ENCODE data around the gene TMEM91.
"Not testable (repeated sequence)": the region's sequence is repeated elsewhere in the genome, so short reads cannot be mapped to it uniquely, and the experiment has no call there.

Gene TMEM91

DNA sequence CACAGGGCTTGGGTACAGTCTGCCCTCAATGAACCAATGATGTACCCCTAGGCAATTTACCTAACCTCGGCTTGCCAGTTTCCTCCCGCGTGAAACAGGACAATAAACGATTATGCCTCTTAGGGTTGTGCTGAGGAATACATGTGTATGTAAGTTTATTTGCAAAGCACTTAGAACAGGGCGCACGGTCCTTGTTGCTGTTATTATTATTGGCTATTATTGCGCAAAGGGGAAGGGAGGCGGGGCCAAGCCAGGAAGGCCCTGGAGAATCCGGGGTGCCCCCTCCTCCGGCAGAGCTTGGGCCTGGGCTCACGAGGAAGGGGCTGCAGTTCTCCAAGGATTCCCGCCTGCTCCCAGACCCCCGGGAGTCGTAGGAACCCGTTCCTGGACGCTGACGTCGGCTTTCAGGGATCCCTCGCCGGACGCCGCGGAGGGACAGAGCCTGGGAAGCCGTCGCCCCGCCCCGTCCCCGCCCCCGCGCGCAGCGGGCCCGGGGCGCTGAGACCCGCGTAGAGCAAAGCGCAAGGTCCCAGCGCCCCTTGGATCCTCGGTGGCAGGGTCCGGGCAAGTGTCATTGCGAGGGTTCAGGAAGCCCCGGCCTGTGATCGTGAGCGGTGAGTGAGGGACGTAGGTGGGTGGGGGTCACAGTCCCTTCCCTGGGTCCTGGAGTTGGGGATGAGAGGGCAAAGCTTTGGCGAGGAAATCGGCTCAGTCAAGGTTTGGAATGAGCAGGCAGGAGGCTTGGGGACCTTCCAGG lies at the start of gene TMEM91:
Gene TMEM91 (plus strand): TSS at position 293 of the 757 bp plus-strand sequence. CDS start 1,777 bp downstream, outside the sequence.
- no peak for DNase-seq (ENCODE audit: low read depth)

DNA sequence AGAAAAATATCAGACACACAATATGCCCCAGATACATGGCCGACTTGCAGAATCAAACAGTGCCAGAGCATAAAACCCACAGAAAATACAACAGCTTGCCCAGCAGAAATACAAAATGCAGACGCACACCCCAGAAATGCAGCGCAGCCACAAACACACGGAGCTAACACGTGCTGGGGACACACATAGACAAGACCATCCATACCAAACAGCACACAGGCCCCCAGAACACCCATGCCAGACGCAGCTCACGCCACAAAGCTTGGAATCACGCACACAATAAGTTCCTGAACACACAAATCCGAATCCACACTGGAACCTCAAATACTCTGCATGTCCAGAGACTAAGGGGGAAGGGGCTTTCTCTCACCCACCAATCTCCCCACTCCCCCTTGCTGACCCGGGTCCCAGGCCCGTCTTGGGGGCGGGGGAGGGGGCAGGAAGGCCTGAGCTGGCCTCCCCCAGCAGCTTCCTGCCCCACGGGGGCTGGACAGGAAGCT lies 49.2 kb upstream of the TMEM91 start:
- DNase-seq (ENCODE audit: low read depth): no peak

DNA sequence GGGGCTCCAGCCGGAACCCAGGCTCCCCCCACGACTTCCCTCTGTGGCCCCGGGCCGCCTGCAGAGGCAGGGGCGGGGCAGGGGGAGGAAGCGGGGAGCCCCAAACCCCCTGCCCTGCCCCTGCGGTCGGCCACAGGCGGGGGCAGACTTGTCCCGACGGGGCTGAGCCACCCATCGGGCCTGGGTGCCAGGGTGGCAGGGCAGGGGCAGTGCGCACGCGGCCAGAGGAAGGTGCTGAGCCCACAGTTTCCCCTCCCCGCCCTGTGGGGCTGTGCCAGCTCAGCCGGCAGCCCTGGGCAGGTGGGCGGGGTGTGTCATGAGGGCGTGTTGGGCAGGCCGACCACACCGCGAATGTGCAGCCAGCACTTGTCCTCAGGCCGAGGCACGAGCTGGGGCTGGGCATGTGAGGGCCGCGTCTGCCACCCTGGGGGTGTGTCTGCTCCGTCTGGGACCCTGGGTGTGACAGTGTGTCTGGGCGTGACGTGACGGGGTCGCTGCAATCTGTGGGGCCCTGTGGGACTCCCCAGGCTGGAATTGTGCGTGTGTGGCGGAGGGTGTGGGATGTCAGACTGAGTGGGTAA lies 48.7 kb upstream of the TMEM91 start:
- DNase-seq (ENCODE audit: low read depth): no peak

DNA sequence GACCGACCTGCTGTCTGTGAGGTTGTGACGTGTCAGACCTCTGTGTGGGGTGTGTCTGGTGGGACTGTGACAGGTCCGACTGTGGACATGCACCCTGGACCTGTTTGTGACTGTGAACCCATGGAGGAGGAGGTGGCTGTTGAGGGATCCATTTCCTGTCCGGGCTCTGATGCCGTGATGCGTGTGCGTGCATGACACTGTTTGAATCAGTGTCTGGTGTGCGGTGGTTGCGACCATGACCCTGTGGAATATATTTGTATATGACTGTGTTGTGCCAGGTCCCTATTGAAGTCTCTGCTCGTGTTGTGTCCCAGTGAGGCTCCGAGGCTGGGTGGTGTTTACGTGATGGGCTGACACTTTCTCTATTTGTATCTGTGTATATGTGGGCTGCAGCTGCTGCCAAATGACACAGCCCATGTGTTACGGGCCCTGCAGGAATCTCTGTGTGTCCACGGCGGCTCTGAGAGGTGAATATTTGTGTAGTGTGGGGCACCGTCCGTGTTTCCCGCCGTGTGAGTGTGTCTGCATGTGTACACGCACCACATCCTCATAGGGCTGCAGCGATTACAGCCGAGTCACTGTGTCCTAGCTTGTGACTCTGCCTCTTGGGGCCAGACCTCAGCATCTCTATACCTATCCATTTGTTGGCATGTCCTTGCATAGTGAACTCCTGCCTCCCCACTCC lies 48.0 kb upstream of the TMEM91 start:
- DNase-seq (ENCODE audit: low read depth): no peak

DNA sequence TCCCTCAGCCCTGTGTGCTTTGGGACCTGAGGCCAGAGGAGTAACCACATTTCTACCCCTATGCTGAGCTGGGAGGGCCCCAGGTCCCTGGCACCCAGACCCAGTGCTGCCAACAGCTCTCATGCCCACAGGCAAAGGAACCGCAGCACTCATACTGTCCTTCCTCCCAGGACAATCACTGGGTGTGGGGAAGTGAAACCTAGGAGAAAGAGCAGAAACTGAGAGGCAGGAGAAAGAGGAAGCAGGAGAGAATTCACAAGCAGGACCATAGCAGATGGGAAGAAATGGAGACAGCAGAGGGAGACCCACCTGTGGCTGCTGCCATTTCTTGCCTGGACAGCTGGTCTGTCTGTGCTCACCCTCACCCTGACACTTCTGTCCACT lies 47.5 kb upstream of the TMEM91 start:
- DNase-seq (ENCODE audit: low read depth): no peak

DNA sequence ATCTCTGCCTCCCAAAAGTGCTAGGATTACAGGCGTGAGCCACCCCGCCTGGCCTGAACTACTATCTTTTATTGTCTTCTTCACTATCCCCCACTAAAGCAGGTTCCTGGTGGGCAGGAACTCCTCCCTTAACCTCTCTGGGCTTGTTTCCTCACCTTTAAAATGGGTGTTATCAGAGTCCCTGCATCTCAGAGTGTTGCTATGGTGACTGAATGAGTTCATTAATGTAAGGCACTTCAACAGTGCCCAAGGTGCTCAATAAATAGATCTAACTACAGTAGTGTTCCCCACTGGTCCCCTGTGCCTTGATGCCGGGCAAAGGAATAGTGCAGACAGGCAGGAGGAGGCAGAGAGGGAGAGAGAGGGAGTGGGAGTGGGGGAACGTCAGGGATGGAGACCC lies 45.9 kb upstream of the TMEM91 start:
- no peak for DNase-seq (ENCODE audit: low read depth)

DNA sequence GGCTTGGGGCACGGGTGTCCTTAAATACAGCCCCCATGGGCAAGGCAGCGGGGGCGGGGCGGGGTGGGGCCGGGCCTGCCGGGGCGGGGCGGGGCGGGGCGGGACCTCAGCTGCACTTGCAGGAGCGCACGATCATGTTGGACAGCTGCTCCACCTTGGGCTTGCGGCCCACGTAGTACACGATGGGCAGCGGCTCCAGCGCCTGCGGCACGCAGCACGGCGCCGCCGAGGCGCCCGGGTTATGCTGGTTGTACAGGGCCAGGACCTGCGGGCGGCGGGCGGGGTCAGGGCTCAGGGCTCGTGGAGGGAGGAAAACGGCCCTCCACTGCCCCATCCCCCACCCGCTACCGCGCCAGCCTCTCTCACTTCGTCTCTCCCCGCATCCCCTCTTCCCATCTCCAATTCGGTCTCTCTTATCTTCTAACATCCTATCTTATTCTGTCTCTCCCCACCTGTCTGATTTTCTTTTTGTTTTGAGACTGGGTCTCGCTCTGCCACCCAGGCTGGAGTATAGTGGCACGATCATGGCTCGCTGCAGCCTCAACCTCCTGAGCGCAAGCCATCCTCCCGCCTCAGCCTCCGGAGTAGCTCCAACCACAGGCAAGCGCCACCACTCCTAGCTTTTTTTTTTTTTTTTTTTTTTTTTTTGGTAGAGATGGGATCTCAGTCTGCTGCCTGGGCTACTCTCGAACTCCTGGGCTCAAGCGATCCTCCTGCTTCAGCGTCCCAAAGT lies 45.2 kb upstream of the TMEM91 start:
- no peak for DNase-seq (ENCODE audit: low read depth)

DNA sequence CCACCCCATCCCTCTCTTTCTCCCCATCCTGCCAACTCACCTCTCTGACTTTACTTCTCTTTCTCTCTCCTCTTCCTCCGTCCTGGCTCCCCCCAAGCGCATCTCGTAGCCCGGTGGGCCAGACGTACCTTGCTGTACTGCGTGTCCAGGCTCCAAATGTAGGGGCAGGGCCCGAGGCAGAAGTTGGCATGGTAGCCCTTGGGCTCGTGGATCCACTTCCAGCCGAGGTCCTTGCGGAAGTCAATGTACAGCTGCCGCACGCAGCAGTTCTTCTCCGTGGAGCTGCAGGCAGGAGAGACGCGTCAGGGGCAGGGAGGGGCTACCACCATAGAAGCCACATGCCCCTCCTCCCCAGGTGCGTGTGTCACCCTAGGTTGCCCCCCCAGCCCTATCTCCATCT lies 44.3 kb upstream of the TMEM91 start:
- no peak for DNase-seq (ENCODE audit: low read depth)

DNA sequence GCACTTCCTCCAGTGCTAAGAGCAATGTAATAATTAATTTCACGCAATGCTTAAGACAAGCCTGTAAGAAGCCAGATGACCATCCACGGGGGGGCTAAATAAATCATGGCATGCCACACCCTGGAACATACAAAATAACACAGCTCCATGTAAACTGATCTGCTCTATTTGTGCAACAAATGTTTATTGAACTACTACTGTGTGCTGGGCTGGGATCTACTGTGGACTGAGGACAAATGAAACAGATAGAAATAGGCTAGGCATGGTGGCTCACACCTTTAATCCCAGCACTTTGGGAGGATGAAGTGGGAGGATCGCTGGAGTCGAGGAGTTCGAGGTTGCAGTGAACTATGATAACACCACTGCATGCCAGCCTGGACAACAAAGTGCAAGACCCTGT lies 43.9 kb upstream of the TMEM91 start:
- DNase-seq (ENCODE audit: low read depth): no peak

DNA sequence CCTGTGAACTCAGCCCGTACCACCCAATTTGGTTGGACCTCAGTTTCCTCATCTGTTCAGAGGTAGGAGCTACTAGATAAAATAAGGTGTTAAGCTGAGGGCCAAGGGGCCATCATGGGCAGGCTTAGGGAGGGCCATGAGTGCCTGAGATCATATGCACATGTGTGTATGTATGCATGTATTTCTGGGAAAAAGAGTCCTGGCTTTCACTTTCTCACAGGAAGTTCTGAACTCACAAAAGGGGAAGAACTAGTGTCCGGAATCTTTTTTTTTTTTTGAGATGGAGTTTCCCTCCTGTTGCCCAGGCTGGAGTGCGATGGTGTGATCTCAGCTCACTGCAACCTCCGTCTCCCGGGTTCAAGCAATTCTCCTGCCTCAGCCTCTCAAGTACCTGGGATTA lies 41.5 kb upstream of the TMEM91 start:
- no peak for DNase-seq (ENCODE audit: low read depth)

DNA sequence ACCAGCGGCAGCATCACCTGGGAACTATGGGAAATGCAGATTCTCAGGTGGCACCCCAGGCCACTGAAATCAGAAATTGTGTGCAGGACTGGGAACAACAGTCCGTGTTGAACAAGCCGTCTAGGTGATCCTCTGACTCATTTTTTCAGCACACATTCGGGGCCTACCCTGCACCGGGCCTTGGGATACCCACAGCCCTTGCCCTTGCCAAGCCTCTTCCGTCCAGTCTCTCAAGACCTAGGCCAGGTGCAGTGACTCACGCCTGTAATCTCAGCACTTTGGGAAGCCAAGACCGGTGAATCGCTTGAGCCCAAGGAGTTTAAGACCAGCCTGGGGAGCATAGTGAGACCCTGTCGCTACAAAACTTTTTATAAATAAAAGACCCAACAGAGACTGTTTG lies 40.9 kb upstream of the TMEM91 start:
- no peak for DNase-seq (ENCODE audit: low read depth)

DNA sequence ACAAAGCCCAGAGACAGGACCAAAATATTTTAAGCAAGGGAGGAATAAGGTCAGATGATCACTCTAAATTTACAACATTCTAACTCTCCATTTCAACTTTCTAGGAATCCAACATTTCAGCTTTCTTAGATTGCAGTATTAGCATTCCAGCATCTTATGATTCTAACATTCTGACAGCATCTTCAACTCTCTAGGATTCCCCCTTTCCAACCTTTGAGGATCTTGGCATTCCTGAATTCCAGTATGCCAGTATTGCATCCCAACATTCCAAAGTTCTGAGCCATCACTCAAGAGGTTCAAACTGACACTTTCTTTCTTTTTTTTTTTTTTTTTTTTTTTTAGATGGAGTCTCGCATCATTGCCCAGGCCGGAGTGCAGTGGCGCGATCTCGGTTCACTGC lies 36.4 kb upstream of the TMEM91 start:
- peak; percentile 82 for DNase-seq (ENCODE audit: low read depth)

DNA sequence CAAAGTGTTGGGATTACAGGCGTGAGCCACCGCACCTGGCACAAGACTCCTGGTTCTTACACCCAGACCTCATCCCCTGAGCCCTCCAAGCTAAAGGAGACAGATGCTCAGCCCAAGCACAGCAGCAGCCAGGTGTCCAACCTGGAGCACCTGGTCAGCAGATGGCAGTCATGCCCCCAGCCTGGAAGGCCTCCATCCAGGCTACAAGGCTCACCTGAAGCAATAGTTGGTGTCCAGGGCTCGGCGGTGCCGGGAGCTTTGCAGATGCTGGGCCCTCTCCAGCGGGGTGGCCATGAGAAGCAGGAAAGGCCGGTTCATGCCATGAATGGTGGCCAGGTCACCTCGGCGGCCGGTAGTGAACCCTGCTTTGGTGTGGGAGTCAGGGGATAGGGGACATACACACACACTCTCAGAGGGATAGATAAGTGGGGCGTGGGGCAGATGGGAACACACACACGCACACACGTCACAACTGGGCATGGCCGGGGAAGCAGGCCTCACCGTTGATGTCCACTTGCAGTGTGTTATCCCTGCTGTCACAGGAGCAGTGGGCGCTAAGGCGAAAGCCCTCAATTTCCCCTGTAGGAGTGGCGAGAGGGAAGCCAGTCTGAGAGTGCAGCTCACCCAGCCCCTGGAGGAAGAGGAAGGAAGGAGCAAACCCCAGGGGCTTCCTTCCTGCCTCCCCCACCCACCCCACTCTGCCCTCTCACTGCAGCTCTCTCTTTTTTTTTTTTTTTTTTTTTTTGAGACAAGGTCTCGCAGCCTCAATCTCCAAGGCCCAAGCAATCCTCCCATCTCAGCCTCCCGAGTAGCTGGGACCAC lies 34.5 kb upstream of the TMEM91 start:
- no peak for DNase-seq (ENCODE audit: low read depth)

DNA sequence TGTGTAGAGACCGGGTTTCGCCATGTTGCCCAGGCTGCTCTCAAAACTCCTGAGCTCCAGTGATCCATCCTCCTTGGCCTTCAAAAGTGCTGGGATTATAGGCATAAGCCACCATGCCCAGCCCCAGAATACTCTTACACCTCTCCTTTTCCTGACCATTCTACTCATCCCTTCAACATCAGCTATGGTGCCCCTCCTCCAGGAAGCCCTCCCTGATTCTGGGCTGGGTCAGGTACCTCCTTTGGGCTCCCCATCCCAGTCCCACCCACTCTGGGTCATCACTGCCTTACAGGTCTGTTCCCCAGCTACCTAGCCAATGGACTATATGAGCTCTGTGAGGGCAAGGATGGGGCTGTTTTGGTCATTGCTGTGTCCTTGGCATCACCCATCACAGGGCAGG lies 32.2 kb upstream of the TMEM91 start:
- DNase-seq (ENCODE audit: low read depth): no peak

DNA sequence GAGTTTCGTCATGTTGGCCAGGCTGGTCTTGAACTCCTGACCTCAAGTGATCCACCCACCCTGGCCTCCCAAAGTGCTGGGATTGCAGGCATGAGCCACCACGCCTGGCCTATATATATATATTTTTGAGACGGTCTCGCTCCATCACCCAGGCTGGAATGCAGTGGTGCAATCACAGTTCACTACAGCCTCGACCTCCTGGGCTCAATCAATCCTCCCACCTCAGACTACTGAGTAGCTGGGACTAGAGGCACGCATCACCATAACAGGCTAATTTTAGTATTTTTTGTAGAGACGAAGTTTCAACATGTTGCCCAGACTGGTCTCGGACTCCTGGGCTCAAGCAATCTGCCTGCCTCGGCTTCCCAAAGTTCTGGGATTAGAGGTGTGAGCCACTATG lies 29.4 kb upstream of the TMEM91 start:
- DNase-seq (ENCODE audit: low read depth): not testable (repeated sequence)

DNA sequence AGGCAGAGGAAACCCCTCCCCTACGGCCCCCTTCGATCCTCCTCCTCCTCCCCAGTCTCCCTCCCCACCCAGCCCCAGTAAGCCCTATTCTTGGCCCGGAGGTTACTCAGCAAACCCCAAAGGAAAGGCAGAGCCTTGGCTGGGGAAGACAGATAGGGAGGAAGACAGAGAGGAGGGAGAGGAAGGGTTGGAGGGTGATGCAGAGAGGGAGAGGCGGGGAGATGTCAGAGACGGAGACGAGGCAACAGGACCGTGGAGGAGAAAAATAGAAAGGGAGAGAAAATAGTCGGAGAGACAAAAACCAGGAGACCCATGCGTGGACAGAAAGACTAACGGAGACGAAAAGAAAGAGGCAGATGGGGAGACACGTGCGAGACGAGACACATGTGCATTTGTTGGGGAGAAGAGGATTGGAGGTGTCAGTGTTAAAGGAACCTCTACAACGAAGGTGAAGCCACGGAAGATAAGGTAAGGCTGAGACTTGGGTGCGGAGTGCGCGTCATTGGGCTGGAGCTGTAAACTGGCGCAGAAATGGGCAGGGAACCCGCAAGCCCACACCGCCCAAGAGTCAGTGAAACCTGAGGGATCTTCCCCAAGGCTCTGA lies 25.5 kb upstream of the TMEM91 start:
- no peak for DNase-seq (ENCODE audit: low read depth)

DNA sequence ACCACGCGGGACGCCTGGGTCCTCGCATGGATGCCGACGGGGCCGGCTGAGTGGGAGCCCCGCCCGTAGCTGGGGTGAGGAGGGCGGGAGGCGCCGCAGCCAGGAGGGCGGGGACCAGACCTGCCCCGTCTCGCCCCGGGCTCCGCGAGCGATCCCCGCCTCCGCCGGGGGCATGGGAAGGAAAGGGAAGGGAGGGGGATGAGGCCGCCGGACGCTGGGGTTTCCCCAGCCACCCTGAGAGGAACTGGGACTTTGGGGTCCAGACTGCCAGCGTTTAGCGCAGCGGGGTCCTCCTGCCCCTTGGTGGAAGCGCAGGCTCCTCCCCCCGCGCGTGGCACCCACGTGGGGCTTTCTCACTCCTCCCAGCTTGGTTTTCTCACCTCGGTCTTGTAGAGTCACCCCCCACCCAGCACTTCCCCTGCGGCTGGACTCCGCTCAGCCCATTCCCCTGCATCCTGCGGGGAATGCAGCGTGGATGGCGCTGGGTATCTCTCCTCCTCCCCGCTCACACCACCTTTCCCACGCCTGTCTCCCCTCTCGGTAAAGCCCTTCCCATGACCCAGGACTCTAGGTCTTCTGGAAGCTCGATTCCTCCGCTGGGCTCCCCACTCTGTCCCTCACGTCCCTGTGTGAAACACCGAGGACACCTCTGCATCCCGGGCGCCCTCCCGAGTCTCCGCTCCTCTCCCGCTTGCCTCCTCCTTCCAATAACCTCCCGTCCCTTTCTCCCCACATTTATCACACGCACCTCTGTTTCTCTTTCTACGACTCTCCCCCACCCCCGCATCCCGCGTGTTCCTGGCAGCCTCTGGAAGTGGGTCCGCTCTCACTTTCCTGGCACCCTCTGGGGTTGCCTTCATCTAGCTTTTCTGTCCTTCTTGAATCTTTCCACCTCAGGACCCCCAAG lies 24.7 kb upstream of the TMEM91 start:
- DNase-seq (ENCODE audit: low read depth): no peak

DNA sequence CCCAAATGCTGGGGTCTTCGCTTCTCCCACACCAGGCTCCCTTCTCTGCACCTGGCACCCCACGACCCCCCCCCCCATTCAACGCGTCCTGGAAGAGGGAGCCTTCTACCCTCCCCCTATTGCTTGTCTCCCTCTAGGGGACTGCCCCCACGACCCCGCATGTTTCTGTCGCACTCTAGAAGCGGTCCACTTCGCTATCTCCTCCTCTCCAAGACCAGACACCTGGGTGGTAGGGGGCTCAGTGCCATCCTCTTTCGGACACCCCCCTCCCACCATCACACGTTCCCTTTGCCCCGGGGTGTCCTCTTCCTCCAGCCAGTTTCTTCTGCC lies 24.1 kb upstream of the TMEM91 start:
- no peak for DNase-seq (ENCODE audit: low read depth)

DNA sequence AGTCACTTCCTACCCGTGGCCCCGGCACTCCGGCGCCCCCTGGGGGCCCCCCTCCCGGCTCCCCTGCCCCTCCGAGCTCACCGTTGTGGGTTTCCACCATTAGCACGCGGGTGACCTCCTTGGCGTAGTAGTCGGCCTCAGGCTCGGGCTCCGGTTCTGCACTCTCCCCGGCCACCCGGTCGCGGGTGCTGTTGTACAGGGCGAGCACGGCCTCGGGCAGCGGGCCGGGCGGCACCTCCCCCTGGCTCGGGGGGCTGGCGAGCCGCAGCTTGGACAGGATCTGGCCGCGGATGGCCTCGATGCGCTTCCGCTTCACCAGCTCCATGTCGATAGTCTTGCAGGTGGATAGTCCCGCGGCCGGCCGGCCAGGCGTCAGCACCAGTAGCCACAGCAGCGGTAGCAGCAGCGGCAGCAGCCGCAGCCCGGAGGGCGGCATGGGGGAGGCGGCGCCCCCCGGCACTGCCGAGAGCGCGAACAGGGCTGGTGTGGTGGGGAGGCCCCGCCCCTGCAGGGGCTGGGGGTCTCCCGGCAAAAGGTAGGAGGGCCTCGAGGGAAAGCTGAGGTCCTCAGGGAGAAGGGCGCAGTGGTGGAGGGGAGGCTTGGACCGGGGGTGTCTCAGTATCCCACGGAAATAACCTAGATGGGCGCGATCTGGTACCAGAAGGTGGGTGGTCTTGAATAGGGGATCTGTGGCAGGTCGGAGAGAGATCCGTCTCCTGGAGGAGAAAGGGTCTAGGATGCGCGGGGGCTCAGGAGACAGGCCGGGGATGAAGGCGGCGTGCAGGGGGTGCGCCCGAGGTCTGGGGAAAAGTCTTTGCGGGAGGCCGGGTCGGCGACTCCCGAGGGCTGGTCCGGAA lies 23.5 kb upstream of the TMEM91 start:
- no peak for DNase-seq (ENCODE audit: low read depth)

Data from HS-5 (cell line).